GM23338 (cell line): ENCODE measurements around the gene MUTYH. TPM values are rescaled to one million over a fixed set of nuclear protein-coding genes. Genes with fewer than 3 reads are reported as not detected.

Experiments
- CREB1 ChIP-seq: fragments of 250-450 bp; sonication (Bioruptor Pico); IDR thresholded peaks from 2 replicates; pipeline ENCODE4 v1.5.0; 2020; ENCODE audit warnings: low read depth, mild to moderate bottlenecking, moderate library complexity
- EZH2 ChIP-seq: fragments of 200-600 bp; sonication (generic); IDR thresholded peaks from one replicate; pipeline ENCODE4 v1.8.0; 2017; ENCODE audit warnings: antibody characterized with exemption, mild to moderate bottlenecking, low read depth; ENCODE audit not compliant: unreplicated experiment
- NANOG ChIP-seq: IDR thresholded peaks from 2 replicates; pipeline ENCODE4 v1.6.1; 2016; ENCODE audit warnings: antibody characterized with exemption, borderline replicate concordance
- ZNF114 ChIP-seq: fragments of 250-450 bp; sonication (Bioruptor Pico); IDR thresholded peaks from 2 replicates; pipeline ENCODE4 v1.5.0; 2020; ENCODE audit warnings: mild to moderate bottlenecking, moderate library complexity
- ZNF331 ChIP-seq: fragments of 250-450 bp; sonication (Bioruptor Pico); IDR thresholded peaks from 2 replicates; pipeline ENCODE4 v1.5.0; 2020; ENCODE audit warnings: low read depth, mild to moderate bottlenecking, moderate library complexity
- polyA plus RNA-seq: library from polyadenylated mRNA; unstranded; fragments of >200 nt; fragmentation: Nextera tagmentation; extraction: Ambion mirVana; gene quantifications from 2 replicates; pipeline ENCODE4 v1.2.1, GENCODE V29; 2016
- total RNA-seq: library from RNA; depleted of rRNA; stranded (reverse); fragments of >200 nt; shearing (Covaris generic); gene quantifications from 2 replicates; pipeline ENCODE4 v1.2.3, GENCODE V29; 2014; rRNA removed
- TF ChIP-seq, protein P1 (sequence below), 2 experiments: fragments of 200-600 bp in 1 of 2; sonication (generic) in 1 of 2; conservative IDR thresholded peaks; 2 replicates each; pipeline versions ENCODE4 v1.5.1 to v1.6.1; 2016 to 2017; ENCODE audit warnings: antibody characterized with exemption in 2 of 2, low read depth in 2 of 2, mild to moderate bottlenecking in 2 of 2, moderate library complexity in 1 of 2
- TF ChIP-seq, protein P2 (sequence below): IDR thresholded peaks from one replicate; pipeline ENCODE4 v1.6.1; 2018; ENCODE audit warnings: antibody characterized with exemption; ENCODE audit not compliant: unreplicated experiment

Gene MUTYH
- total and polyA plus RNA-seq, 2 experiments from 2014 or later = 47.9 to 67.4 TPM

- TF ChIP-seq, protein P1, sequence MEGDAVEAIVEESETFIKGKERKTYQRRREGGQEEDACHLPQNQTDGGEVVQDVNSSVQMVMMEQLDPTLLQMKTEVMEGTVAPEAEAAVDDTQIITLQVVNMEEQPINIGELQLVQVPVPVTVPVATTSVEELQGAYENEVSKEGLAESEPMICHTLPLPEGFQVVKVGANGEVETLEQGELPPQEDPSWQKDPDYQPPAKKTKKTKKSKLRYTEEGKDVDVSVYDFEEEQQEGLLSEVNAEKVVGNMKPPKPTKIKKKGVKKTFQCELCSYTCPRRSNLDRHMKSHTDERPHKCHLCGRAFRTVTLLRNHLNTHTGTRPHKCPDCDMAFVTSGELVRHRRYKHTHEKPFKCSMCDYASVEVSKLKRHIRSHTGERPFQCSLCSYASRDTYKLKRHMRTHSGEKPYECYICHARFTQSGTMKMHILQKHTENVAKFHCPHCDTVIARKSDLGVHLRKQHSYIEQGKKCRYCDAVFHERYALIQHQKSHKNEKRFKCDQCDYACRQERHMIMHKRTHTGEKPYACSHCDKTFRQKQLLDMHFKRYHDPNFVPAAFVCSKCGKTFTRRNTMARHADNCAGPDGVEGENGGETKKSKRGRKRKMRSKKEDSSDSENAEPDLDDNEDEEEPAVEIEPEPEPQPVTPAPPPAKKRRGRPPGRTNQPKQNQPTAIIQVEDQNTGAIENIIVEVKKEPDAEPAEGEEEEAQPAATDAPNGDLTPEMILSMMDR (conservative IDR thresholded peaks at IDR 0.05; ENCODE audit: low read depth in 2 of 2) = no peak
- TF ChIP-seq, protein P2, sequence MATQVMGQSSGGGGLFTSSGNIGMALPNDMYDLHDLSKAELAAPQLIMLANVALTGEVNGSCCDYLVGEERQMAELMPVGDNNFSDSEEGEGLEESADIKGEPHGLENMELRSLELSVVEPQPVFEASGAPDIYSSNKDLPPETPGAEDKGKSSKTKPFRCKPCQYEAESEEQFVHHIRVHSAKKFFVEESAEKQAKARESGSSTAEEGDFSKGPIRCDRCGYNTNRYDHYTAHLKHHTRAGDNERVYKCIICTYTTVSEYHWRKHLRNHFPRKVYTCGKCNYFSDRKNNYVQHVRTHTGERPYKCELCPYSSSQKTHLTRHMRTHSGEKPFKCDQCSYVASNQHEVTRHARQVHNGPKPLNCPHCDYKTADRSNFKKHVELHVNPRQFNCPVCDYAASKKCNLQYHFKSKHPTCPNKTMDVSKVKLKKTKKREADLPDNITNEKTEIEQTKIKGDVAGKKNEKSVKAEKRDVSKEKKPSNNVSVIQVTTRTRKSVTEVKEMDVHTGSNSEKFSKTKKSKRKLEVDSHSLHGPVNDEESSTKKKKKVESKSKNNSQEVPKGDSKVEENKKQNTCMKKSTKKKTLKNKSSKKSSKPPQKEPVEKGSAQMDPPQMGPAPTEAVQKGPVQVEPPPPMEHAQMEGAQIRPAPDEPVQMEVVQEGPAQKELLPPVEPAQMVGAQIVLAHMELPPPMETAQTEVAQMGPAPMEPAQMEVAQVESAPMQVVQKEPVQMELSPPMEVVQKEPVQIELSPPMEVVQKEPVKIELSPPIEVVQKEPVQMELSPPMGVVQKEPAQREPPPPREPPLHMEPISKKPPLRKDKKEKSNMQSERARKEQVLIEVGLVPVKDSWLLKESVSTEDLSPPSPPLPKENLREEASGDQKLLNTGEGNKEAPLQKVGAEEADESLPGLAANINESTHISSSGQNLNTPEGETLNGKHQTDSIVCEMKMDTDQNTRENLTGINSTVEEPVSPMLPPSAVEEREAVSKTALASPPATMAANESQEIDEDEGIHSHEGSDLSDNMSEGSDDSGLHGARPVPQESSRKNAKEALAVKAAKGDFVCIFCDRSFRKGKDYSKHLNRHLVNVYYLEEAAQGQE = no peak
- TF ChIP-seq CREB1 (CRISPR knock-in tag) (no peak), ZNF331 (CRISPR knock-in tag) (no peak), ZNF114 (CRISPR knock-in tag) (no peak), NANOG (no peak), EZH2 (no peak)
Observed at GRCh38 chr1:45282351-45282750, 57.9 kb downstream of the MUTYH start (continued).

Other genes starting within 250 kb of the MUTYH start
- 2.6 and 3.6 TPM in 2 replicates for gene ZSWIM5, start 133.8 kb downstream of the MUTYH start, total RNA-seq
- 0.49 and 0.65 TPM in 2 replicates for gene ZSWIM5, start 133.8 kb downstream of the MUTYH start, polyA plus RNA-seq
- gene HPDL, start 13.5 kb downstream of the MUTYH start, total RNA-seq = 60.7 and 82.1 TPM in 2 replicates
- gene HPDL, start 13.5 kb downstream of the MUTYH start, polyA plus RNA-seq = 36.5 and 39.6 TPM in 2 replicates
- 18.4 and 22.4 TPM in 2 replicates for gene TOE1, start 270 bp downstream of the MUTYH start, total RNA-seq
- 7.7 and 9.1 TPM in 2 replicates for gene TOE1, start 270 bp downstream of the MUTYH start, polyA plus RNA-seq
- 11.4 and 14.0 TPM in 2 replicates for gene TESK2, start 150.7 kb upstream of the MUTYH start, total RNA-seq
- gene TESK2, start 150.7 kb upstream of the MUTYH start, polyA plus RNA-seq = 5.2 and 6.0 TPM in 2 replicates
- 1.2 and 1.6 TPM in 2 replicates for gene CCDC163, start 159.6 kb upstream of the MUTYH start, total RNA-seq
- 4.5 and 4.6 TPM in 2 replicates for gene CCDC163, start 159.6 kb upstream of the MUTYH start, polyA plus RNA-seq
- 3.0 and 3.7 TPM in 2 replicates for gene MMACHC, start 159.9 kb upstream of the MUTYH start, total RNA-seq
- gene MMACHC, start 159.9 kb upstream of the MUTYH start, polyA plus RNA-seq = 4.6 and 4.9 TPM in 2 replicates
- gene PRDX1, start 181.4 kb upstream of the MUTYH start, total RNA-seq = 1,070 and 1,109 TPM in 2 replicates
- 2,149 and 2,351 TPM in 2 replicates for gene PRDX1, start 181.4 kb upstream of the MUTYH start, polyA plus RNA-seq
- gene AKR1A1, start 210.4 kb upstream of the MUTYH start, total RNA-seq = 172 and 186 TPM in 2 replicates
- 275 and 293 TPM in 2 replicates for gene AKR1A1, start 210.4 kb upstream of the MUTYH start, polyA plus RNA-seq
- 254 and 294 TPM in 2 replicates for gene NASP, start 243.6 kb upstream of the MUTYH start, total RNA-seq
- 1,008 and 1,039 TPM in 2 replicates for gene NASP, start 243.6 kb upstream of the MUTYH start, polyA plus RNA-seq